ENCODE results near the gene JAGN1. TPM values are rescaled to one million over a fixed set of nuclear protein-coding genes. Genes with fewer than 3 reads are reported as not detected.
"Not testable (repeated sequence)": the region's sequence is repeated elsewhere in the genome, so short reads cannot be mapped to it uniquely, and the experiment has no call there.

The JAGN1 gene
- total RNA-seq: 25.0 and 31.7 TPM in 2 replicates

DNA sequence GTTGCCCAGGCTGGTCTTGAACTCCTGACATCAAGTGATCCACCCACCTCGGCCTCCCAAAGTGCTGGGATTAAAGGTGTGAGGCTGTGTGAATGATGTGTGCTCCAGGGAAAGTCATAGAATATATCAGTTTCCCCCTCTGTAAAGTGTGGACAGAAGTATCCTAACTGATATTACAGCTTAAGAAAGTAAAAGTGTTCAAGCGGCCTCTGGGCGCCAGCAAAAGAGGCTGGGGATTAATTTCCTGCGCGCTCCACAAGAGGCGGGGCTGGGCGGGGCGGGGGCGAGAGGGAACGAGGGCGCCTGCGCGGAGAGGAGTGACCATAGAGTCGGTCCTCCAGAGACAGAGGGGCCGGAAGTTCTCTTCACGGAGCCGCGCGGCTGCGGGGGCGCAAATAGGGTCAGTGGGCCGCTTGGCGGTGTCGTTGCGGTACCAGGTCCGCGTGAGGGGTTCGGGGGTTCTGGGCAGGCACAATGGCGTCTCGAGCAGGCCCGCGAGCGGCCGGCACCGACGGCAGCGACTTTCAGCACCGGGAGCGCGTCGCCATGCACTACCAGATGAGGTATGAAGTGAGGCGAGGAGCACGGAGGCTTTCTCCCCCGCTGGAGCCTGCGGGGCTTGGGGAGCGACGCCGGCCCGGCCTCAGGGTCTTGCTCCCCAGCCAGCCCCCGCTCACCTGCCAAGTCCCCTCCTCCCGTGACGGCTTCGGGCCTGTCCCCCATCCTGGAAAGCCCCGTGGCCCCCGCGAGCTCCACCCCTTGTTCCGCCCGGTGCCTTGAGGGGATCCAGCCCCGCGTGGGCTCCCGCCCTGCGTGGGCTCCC, at the start of gene JAGN1:
TSS of gene JAGN1 (plus strand) at position 362 of the 823 bp plus-strand sequence. CDS start at position 475, 113 bp downstream.
- peak; percentile 68 to 92 for DNase-seq (ENCODE audit: low read depth in 2 of 2)

DNA sequence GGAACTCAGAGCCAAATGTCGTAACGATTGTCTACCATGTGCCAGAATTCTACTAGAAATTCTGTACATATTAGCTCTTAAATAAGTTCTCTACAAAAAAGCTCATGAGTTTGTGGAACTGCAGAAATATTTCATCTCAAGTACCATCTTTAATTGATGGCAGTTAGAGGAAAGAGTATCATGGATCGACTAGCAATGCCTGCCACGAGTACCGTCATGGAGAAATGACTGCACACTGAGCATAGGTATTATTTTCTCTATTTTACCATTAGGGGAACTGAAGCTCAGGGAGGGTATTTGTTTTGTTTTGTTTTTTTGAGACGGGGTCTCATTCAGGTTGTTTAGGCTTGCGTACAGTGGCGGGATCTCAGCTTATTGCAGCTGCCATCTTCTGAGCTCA, 49.4 kb upstream of the JAGN1 start:
- no peak for DNase-seq (ENCODE audit: low read depth in 2 of 2)

DNA sequence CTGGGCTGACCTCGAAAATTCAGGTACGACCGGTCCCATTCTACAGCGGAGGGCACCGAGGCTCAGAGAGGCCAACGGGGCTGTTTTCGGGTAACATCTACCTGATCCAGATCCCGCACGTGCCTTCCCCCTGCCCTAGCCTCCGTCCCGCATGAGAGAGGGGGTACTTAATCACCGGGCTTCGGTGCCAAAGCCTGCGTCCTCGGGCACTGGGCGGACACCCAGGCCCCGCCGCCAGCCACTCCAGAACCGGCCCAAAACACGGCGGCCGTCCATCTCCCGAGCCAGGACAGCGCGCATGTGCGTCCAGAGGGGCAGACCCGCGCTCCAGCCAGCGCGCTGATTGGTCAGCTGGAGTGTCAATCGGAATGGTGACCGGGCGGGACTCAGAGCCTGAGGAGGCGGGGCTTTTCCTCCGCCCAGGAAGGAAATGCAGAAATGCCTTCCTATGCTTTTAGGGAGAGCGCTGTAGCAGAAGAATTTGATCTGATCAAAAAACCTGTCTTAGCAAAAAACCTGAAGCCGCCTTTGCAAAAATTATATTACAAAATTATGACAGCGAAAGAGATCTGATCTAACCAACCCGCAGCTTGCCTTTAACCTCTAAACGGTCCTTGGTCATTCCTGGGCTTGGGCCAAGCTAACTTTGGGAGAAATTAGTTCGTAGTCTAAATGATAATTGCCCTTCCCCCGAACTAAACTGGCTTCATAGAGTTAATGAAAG, 46.5 kb upstream of the JAGN1 start, which contains the start of gene RPUSD3:
TSS of gene RPUSD3 (minus strand) at position 294 of the 724 bp plus-strand sequence. CDS start at position 276, 18 bp downstream.
- peak; percentile 91 to 94 for DNase-seq (ENCODE audit: low read depth in 2 of 2)

DNA sequence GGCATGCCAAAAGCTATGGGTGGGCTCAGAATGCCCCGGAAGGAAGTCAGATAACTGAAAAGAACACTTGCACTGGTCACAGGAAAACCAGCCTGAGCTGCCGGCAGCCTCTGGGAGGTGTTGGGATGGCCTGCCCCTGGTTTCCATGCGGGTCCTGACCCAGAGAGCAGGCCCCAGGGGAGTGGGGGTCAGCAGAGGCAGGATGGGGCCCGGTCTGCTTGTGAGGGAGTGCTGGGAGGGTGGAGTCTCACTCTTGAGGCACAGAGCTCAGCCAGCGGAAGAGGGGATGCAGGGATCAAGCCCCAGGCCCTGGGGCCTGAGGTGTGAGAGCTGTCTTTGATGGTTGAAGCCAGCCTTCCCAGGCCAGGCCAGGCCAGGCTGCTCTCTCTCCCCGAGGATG, 44.2 kb upstream of the JAGN1 start:
- no peak for DNase-seq (ENCODE audit: low read depth in 2 of 2)

DNA sequence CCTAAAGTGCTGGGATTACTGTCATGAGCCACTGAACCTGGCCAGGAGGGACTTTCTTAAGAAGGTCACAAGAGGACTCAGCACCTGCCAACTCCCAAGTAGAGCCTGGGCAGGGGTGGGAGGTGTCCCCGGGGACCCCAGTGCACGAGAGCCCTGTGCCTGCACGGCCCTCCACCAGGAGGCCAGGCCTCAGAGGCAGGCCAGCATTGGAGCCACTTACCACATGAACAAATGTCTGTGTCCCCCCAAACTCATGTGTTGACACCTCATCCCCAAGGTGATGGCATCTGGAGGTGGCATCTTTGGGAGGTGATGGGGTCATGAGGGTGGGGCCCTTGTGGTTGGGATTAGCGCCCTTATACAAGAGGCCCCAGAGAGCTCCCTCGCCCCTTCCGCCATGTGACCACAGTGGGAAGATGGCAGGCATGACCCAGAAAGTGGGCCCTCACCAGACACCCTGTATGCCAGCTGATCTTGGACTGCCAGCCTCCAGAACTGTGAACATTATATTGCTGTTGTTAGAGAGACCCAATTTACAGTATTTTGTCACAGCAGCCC, 43.4 kb upstream of the JAGN1 start:
- DNase-seq (ENCODE audit: low read depth in 2 of 2): no peak

DNA sequence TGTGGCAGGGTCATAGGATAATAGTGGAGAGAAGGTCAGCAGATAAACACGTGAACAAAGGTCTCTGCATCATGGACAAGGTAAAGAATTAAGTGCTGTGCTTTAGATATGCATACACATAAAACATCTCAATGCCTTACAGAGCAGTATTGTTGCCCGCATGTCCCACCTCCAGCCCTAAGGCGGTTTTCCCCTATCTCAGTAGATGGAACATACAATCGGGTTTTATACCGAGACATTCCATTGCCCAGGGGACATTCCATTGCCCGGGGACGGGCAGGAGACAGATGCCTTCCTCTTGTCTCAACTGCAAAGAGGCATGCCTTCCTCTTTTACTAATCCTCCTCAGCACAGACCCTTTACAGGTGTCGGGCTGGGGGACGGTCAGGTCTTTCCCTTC, 42.5 kb upstream of the JAGN1 start:
- not testable (repeated sequence) for DNase-seq (ENCODE audit: low read depth in 2 of 2)

DNA sequence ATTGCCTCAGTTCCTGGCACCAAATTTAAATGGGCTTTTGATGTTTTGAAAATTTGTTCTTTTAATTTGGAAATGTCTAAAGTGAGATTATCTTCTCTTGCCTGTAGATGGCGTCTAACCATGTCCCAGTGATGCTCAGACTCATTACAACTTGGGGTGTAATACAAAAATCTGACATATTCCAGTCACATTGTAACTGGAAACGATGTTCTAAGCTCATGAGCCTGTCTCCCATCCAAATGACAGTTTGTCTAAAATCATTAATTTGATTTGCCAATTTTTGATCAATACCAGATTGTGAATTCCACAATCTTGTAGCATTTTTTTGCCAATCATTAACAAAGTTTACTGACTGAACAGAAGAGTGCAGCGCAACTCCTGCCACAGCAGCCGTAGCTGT, 41.5 kb upstream of the JAGN1 start:
- DNase-seq (ENCODE audit: low read depth in 2 of 2): peak in 1 of 2 donors; percentile 34

DNA sequence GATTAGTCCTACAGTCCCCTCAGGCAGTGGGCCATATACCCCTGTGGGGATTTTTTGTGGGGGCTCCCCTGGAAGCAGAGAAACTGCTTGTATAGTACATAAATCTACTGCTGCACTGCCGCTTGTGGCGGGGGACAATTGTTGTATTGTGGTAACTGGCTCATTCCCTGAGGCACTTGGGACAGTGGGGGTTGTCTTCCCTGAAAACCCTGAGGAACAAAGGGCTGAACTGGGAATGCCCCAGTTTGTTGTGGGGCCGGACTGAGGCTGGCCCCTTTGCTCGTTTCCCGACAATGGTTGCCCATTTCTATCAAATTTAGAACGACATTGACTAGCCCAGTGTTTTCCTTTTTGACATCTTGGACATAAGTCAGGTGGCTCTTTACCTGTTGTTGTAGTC, 39.0 kb upstream of the JAGN1 start:
- not testable (repeated sequence) for DNase-seq (ENCODE audit: low read depth in 2 of 2)

DNA sequence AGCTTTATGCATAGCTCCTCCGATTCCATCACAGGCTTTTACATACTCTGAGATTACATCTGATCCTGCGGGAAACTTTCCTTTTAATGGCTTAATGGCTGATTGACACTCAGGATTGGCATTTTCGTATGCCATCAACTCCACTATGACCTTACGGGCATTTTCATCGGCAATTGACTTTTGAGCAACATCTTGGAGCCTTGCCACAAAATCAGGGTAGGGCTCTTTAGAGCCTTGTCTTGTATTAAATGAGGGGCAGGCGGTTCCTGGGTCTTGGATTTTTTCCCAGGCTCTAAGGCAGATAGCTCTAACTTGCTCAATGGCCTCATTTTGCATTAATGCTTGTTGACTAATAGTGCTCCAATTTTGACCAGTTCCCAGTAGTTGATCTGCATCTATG, 38.5 kb upstream of the JAGN1 start:
- DNase-seq (ENCODE audit: low read depth in 2 of 2): not testable (repeated sequence)

DNA sequence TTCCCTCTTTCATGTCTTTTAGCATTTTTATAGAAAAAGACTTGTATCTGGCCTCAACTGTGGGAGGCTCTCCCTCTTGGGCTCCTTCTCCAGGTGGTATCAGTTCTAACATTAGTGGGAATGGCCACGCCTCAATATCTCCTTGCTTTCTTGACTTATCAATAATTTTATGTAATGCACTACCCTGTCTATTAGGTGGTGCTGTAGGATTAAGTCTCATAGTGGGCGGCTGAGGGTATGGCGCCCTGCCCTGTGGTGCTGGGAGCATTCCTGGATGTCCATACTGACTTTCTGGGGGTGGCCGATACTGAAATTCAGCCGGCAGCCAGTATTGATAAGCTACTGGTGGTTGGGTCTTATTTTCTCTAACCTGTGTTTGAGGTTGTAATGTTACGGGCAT, 37.9 kb upstream of the JAGN1 start:
- DNase-seq (ENCODE audit: low read depth in 2 of 2): no peak

DNA sequence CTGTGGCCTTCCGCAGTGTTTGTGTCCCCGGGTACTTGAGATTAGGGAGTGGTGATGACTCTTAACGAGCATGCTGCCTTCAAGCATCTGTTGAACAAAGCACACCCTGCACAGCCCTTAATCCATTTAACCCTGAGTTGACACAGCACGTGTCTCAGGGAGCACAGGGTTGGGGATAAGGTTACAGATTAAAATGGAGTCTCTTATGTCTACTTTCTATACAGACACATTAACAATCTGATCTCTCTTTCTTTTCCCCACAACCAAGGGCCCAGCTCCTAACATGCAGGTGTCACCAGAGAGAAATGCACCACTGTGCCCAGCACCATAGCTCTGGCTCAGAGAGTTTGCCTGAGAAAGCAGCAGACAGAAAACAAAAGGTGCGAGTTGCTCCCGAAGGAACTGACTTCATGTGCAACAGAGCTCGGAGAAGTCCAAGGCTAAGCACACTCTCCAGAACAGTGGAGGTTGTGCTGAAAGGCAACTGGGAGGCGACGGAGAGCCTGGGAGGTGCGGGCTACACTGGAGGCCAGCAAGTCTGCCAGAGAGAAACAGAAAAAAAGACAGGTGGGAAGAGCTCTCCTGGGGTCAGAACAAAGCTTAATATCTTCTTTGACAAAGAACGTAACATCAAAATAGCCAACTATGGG, 36.0 kb upstream of the JAGN1 start:
- DNase-seq (ENCODE audit: low read depth in 2 of 2): not testable (repeated sequence)

DNA sequence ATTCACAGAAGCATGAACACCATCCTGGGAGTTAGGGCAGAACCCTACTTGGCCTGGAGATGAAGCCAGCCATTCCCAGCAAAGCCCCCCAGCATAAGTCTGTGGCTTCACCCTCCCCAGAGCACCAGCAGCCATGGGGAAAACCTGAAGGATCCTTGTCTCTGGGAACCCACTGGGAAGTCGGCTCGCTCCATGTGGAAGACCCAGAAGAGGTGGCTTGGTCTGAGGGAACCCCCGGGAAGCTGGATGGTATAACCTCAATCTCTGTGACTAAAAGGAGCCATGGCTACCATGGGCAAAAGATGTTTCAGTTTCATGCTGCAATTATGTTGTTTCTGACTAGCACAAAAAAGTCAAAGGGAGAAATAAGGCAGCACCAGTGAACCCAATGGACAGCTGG, 34.8 kb upstream of the JAGN1 start:
- no peak for DNase-seq (ENCODE audit: low read depth in 2 of 2)

DNA sequence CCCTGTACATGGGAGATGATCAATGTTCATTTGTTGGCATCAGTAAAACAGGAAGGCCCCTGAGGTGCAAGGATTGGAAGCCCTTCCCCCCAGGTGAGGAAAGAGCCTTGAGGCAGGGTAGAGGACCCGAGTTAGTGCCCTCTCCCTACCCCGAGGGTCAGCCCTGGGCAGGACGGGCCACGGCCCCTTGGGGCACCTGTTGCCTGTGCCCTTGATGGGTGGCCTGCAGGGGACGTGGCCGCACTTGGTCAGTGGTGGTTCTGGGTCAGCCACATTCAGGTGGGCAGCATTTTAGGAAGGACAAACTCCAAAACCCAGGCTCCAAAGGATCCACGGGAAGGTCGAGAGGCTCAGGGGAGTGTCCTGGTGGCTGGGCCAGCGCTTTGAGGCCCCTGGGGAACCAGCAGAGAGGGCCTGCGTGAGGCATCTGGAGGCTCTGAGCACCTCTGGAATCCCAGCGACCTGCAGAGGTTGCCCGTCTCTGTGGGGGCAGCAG, 30.8 kb upstream of the JAGN1 start:
- DNase-seq (ENCODE audit: low read depth in 2 of 2): no peak

DNA sequence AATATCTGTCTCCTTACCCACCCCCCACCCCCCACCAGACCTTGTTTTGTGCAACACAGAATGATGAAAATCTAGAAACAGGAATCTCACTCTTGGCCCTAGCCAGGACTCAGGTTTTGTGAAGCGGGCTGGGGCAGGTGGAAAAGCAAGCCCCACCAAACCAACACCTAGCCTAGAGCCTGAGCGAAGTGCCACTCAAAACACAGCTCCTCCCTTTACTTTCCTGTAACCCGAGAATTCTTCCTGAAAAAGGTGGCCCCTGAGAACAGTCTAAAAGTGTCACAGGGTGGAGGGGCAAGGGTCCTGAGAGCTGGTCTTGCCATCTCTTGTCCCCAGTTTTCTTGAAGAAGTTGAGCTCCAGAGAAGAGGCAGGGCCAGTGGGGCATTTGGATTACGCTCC, 29.2 kb upstream of the JAGN1 start:
- no peak for DNase-seq (ENCODE audit: low read depth in 2 of 2)

DNA sequence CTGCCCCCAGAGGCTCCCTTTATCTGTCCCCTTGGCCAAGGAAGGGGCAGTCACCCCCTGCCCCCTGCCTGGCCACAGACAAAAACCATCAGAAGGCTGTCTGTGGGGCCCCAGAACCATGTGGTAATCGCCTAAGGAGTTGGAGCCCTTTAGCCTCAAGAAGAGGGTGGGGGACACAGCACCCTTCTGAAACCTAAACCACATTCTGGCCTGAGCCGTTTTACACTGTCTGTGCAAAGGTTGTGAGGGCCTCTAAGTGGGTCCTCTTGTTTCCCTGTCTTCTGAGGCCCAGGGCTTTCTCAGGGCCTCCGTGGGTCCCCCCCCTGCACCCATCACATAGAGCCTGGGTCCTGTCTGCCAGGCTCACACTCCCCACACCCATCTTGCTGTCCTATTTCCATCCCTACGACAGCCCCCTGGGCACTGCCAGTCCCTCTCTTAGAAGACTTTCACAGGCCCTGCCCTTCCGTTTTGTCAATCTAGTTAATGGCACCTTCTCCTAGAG, 28.7 kb upstream of the JAGN1 start:
- DNase-seq (ENCODE audit: low read depth in 2 of 2): no peak

DNA sequence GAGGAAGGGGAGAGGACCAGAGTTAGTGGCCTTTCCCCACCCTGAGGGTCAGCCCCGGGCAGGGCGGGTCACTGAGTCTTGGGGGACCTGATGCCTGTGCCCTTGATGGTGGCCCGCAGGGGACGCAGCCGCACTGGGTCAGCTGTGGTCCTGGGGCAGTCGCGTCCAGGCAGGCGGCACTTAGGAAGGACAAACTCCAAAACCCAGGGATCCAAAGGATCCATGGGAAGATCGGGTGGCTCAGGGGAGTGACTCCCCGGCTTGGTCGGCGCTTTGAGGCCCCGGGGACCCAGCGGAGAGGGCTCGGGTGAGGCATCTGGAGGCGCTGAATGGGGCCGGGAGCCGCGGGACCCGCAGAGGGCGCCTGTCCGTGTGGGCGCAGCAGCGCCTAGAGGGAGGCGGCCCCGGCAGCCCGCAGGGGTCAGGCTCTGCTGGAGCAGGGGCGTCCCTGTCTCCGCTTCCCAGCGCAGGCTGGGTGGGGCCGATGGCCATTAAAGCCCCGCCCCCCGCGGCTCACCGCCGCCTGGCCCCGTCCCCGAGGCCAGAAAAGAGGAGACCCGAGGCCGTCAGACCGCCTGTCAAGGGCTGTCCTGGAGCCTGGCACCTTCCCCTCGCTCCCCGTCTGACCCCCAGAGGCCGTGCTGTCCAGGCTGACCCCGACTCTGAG, 27.9 kb upstream of the JAGN1 start:
- DNase-seq (ENCODE audit: low read depth in 2 of 2): peak in 1 of 2 donors; percentile 53

DNA sequence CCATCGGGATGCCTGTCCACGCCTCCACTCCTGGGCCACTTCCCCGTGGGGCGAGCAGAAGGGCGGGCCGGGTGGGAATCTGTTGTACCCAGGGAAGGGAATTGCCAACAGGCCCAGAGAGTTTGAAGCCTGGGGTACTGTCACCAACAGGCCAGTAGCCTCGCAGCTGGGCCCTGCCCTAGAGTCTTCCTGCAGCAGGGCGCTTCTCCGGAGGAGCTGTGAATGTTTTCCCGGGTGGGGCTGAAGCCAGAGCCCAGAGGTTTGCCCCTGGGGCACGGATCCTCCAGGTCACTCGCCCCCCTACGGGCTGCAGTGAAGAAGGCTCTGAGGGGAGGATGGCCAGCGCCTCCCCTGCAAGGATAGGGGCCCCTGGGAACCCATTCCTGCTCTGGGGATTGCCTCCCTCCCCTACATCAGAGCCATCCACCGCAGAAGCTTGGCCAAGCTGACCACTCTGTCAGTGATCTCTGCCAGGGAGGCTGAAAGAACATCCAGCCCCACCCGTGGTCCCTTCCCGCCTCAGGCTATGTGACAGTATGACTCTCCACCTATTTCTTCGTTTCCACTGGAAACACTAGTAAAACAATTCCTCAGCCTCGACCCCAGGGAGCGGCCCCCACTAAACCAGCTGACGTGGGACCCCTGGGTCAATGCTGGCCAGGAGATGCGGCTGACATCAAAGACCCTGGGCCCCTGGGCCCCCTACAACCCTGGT, 27.2 kb upstream of the JAGN1 start:
- DNase-seq (ENCODE audit: low read depth in 2 of 2): no peak

DNA sequence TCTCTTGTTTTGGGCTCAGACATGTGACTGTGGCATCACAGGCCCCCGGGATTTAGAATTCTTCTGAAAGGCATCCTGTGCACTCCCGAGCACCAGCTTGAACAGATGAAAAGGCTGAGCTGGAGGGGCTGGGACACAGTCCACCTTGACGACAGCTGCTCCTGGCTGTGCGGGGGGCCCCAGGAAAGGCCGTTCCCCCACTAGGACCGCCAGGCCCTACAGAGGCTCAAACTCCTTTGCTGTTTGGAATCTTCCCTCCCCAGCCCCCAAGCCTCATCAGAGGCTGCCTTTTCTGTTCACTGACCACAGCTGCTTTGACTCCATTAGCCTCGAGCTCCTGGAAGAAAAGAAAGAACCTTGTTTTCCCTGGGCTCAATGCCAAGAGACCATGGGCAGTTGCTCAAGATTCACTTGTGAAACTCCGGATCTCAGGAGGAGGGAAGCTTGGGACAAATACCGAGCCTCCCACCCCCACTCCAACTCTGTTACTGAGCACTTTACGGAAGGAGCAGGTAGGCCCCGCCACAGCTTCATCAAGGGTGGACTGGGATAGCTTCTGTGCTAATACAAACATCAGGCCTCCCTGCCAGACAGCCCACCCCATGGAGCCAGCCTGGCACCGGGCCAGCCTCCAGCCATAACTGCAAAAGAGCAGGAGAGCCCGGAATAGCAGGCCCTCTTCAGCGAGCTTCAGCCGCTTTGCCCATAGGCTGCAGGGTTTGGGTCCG, 26.0 kb upstream of the JAGN1 start:
- DNase-seq (ENCODE audit: low read depth in 2 of 2): no peak

DNA sequence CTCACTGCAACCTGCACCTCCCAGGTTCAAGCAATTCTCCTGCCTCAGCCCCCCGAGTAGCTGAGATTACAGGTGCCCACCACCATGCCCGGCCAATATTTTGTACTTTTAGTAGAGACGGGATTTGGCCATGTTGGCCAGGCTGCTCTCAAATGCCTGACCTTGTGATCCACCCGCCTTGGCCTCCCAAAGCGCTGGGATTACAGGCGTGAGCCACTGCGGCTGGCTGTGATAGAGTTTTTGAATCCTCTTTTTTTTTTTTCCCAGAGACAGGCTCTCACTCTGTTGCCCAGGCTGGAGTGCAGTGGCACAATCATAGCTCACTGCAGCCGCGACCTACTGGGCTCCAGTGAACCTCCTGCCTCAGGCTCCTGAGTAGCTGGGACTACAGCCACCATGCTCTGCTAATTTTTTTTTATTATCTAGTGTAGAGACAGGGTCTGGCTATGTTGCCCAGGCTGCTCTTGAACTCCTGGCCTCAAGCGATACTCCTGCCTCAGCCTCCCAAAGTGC, 25.2 kb upstream of the JAGN1 start:
- DNase-seq (ENCODE audit: low read depth in 2 of 2): not testable (repeated sequence)

All from dermis microvascular lymphatic vessel endothelial cell (primary cell).